OCI-LY1 (cell line): ENCODE measurements around the gene UMAD1.

Source experiments
- H2AFZ ChIP-seq: fragments of 200-600 bp; sonication (generic), shearing (Covaris generic); 2 replicates; pipeline ENCODE4 v1.6.0; 2014; ENCODE audit warnings: antibody characterized with exemption, mild to moderate bottlenecking, low read length
- H3F3A ChIP-seq: fragments of 200-600 bp; sonication (generic), shearing (Covaris generic); 2 replicates; pipeline ENCODE4 v1.6.0; 2014; ENCODE audit warnings: mild to moderate bottlenecking, antibody characterized with exemption, low read length, moderate library complexity; ENCODE audit not compliant: insufficient read depth
- H3K27ac ChIP-seq: fragments of 200-600 bp; sonication (generic); 2 replicates; pipeline ENCODE4 v1.5.1; 2014; ENCODE audit warnings: low read length, mixed run types, mild to moderate bottlenecking, low read depth; ENCODE audit not compliant: poor library complexity, severe bottlenecking
- H3K27me3 ChIP-seq: fragments of 200-600 bp; sonication (generic); 2 replicates; pipeline ENCODE4 v1.6.0; 2014; ENCODE audit warnings: antibody characterized with exemption, mild to moderate bottlenecking, low read length, moderate library complexity; ENCODE audit not compliant: insufficient read depth
- H3K36me3 ChIP-seq: fragments of 200-600 bp; sonication (generic); 2 replicates; pipeline ENCODE4 v1.6.1; 2014; ENCODE audit warnings: mild to moderate bottlenecking, antibody characterized with exemption, low read length, moderate library complexity, mixed read lengths; ENCODE audit not compliant: insufficient read depth
- H3K4me1 ChIP-seq: fragments of 200-600 bp; sonication (generic); 2 replicates; pipeline ENCODE4 v1.5.1; 2014; ENCODE audit warnings: mild to moderate bottlenecking, low read length, moderate library complexity; ENCODE audit not compliant: insufficient read depth, severe bottlenecking
- H3K4me2 ChIP-seq: fragments of 200-600 bp; sonication (generic), shearing (Covaris generic); 2 replicates; pipeline ENCODE4 v1.6.1; 2014; ENCODE audit warnings: low read length
- H3K4me3 ChIP-seq: fragments of 200-600 bp; sonication (generic); 2 replicates; pipeline ENCODE4 v1.5.1; 2014; ENCODE audit warnings: low read length, low read depth, mild to moderate bottlenecking, mixed read lengths; ENCODE audit not compliant: poor library complexity, severe bottlenecking
- H3K79me2 ChIP-seq: fragments of 200-600 bp; shearing (Covaris generic); 2 replicates; pipeline ENCODE4 v1.6.1; 2016; ENCODE audit warnings: mixed run types, low read length, mixed read lengths; ENCODE audit not compliant: insufficient read depth
- H3K9ac ChIP-seq: fragments of 200-600 bp; sonication (generic), shearing (Covaris generic); 2 replicates; pipeline ENCODE4 v1.6.1; 2014; ENCODE audit warnings: mild to moderate bottlenecking, low read length, mixed read lengths
- H3K9me2 ChIP-seq: fragments of 200-600 bp; sonication (generic), shearing (Covaris generic); 2 replicates; pipeline ENCODE4 v1.6.1; 2014; ENCODE audit warnings: low read depth, mild to moderate bottlenecking, low read length, mixed read lengths
- H3K9me3 ChIP-seq: fragments of 200-600 bp; shearing (Covaris generic); 2 replicates; pipeline ENCODE4 v1.6.1; 2014; ENCODE audit warnings: low read length, mixed read lengths
- H4K20me1 ChIP-seq: fragments of 200-600 bp; sonication (generic), shearing (Covaris generic); 2 replicates; pipeline ENCODE4 v1.6.0; 2016; ENCODE audit warnings: mild to moderate bottlenecking, low read length; ENCODE audit not compliant: insufficient read depth
- CTCF ChIP-seq: fragments of 200-600 bp; sonication (generic), shearing (Covaris generic); IDR thresholded peaks from 2 replicates; pipeline ENCODE4 v1.5.1; 2017; ENCODE audit warnings: mild to moderate bottlenecking, antibody characterized with exemption, low read length, moderate library complexity, mixed read lengths
- EZH2 ChIP-seq: fragments of 200-600 bp; sonication (generic), shearing (Covaris generic); IDR thresholded peaks from 2 replicates; pipeline ENCODE4 v1.8.0; 2017; ENCODE audit warnings: borderline replicate concordance, mixed run types, mild to moderate bottlenecking, antibody characterized with exemption, low read length, moderate library complexity, mixed read lengths

Gene UMAD1

GRCh38 chr7:7618410-7618809 lies 22.1 kb upstream of the UMAD1 start:
- TF ChIP-seq CTCF (no peak), EZH2 (no peak)
- H3K79me2 ChIP-seq: no peaks in the 10 kb centered on the region

GRCh38 chr7:7620236-7620635 lies 20.3 kb upstream of the UMAD1 start:
- Histone ChIP-seq H3K27ac (no peak overlapping the region), H3K4me2 (no peak overlapping the region), H3K79me2 (no peaks in the 10 kb centered on the region), H3K9me3 (no peaks in the 10 kb centered on the region), H3K4me3 (no peak overlapping the region), H3F3A (no peaks in the 10 kb centered on the region), H3K27me3 (no peaks in the 10 kb centered on the region), H3K9me2 (no peaks in the 10 kb centered on the region), H3K9ac (no peak overlapping the region), H2AFZ (no peak overlapping the region), H3K36me3 (no peaks in the 10 kb centered on the region), H4K20me1 (no peaks in the 10 kb centered on the region), H3K4me1 (no peaks in the 10 kb centered on the region)
- TF ChIP-seq EZH2: no peak
- TF ChIP-seq CTCF: no peak

More at GRCh38 chr7:7618410-7618809, 22.1 kb upstream of the UMAD1 start:
- Histone ChIP-seq H3K4me3 (no peak overlapping the region), H3K36me3 (no peaks in the 10 kb centered on the region), H3K4me1 (no peaks in the 10 kb centered on the region), H2AFZ (no peak overlapping the region), H3K4me2 (no peak overlapping the region), H3K9me3 (no peaks in the 10 kb centered on the region), H3F3A (no peaks in the 10 kb centered on the region), H4K20me1 (no peaks in the 10 kb centered on the region), H3K27me3 (no peaks in the 10 kb centered on the region), H3K27ac (no peak overlapping the region), H3K9me2 (no peaks in the 10 kb centered on the region), H3K9ac (no peak overlapping the region)

GRCh38 chr7:7620644-7621210 lies 19.8 kb upstream of the UMAD1 start:
- Histone ChIP-seq H3K27ac (no peak overlapping the region), H4K20me1 (no peaks in the 10 kb centered on the region), H3F3A (no peaks in the 10 kb centered on the region), H3K4me2 (no peak overlapping the region), H3K9me2 (no peaks in the 10 kb centered on the region), H3K36me3 (no peaks in the 10 kb centered on the region), H3K4me3 (no peak overlapping the region), H3K9me3 (no peaks in the 10 kb centered on the region), H3K9ac (no peak overlapping the region), H3K79me2 (no peaks in the 10 kb centered on the region), H3K27me3 (no peaks in the 10 kb centered on the region), H2AFZ (no peak overlapping the region), H3K4me1 (no peaks in the 10 kb centered on the region)
- no peak for TF ChIP-seq CTCF
- no peak for TF ChIP-seq EZH2
